OCI-LY1 (cell line): ENCODE data around the gene EVC.

Source experiments
- H2AFZ ChIP-seq: fragments of 200-600 bp; sonication (generic), shearing (Covaris generic); 2 replicates; pipeline ENCODE4 v1.6.0; 2014; ENCODE audit warnings: antibody characterized with exemption, mild to moderate bottlenecking, low read length
- H3F3A ChIP-seq: fragments of 200-600 bp; sonication (generic), shearing (Covaris generic); 2 replicates; pipeline ENCODE4 v1.6.0; 2014; ENCODE audit warnings: mild to moderate bottlenecking, antibody characterized with exemption, low read length, moderate library complexity; ENCODE audit not compliant: insufficient read depth
- H3K27ac ChIP-seq: fragments of 200-600 bp; sonication (generic); 2 replicates; pipeline ENCODE4 v1.5.1; 2014; ENCODE audit warnings: low read length, mixed run types, mild to moderate bottlenecking, low read depth; ENCODE audit not compliant: poor library complexity, severe bottlenecking
- H3K27me3 ChIP-seq: fragments of 200-600 bp; sonication (generic); 2 replicates; pipeline ENCODE4 v1.6.0; 2014; ENCODE audit warnings: antibody characterized with exemption, mild to moderate bottlenecking, low read length, moderate library complexity; ENCODE audit not compliant: insufficient read depth
- H3K36me3 ChIP-seq: fragments of 200-600 bp; sonication (generic); 2 replicates; pipeline ENCODE4 v1.6.1; 2014; ENCODE audit warnings: mild to moderate bottlenecking, antibody characterized with exemption, low read length, moderate library complexity, mixed read lengths; ENCODE audit not compliant: insufficient read depth
- H3K4me1 ChIP-seq: fragments of 200-600 bp; sonication (generic); 2 replicates; pipeline ENCODE4 v1.5.1; 2014; ENCODE audit warnings: mild to moderate bottlenecking, low read length, moderate library complexity; ENCODE audit not compliant: insufficient read depth, severe bottlenecking
- H3K4me2 ChIP-seq: fragments of 200-600 bp; sonication (generic), shearing (Covaris generic); 2 replicates; pipeline ENCODE4 v1.6.1; 2014; ENCODE audit warnings: low read length
- H3K4me3 ChIP-seq: fragments of 200-600 bp; sonication (generic); 2 replicates; pipeline ENCODE4 v1.5.1; 2014; ENCODE audit warnings: low read length, low read depth, mild to moderate bottlenecking, mixed read lengths; ENCODE audit not compliant: poor library complexity, severe bottlenecking
- H3K79me2 ChIP-seq: fragments of 200-600 bp; shearing (Covaris generic); 2 replicates; pipeline ENCODE4 v1.6.1; 2016; ENCODE audit warnings: mixed run types, low read length, mixed read lengths; ENCODE audit not compliant: insufficient read depth
- H3K9ac ChIP-seq: fragments of 200-600 bp; sonication (generic), shearing (Covaris generic); 2 replicates; pipeline ENCODE4 v1.6.1; 2014; ENCODE audit warnings: mild to moderate bottlenecking, low read length, mixed read lengths
- H3K9me2 ChIP-seq: fragments of 200-600 bp; sonication (generic), shearing (Covaris generic); 2 replicates; pipeline ENCODE4 v1.6.1; 2014; ENCODE audit warnings: low read depth, mild to moderate bottlenecking, low read length, mixed read lengths
- H3K9me3 ChIP-seq: fragments of 200-600 bp; shearing (Covaris generic); 2 replicates; pipeline ENCODE4 v1.6.1; 2014; ENCODE audit warnings: low read length, mixed read lengths
- H4K20me1 ChIP-seq: fragments of 200-600 bp; sonication (generic), shearing (Covaris generic); 2 replicates; pipeline ENCODE4 v1.6.0; 2016; ENCODE audit warnings: mild to moderate bottlenecking, low read length; ENCODE audit not compliant: insufficient read depth
- EZH2 ChIP-seq: fragments of 200-600 bp; sonication (generic), shearing (Covaris generic); IDR thresholded peaks from 2 replicates; pipeline ENCODE4 v1.8.0; 2017; ENCODE audit warnings: borderline replicate concordance, mixed run types, mild to moderate bottlenecking, antibody characterized with exemption, low read length, moderate library complexity, mixed read lengths
- TF ChIP-seq, protein P1 (sequence below): fragments of 200-600 bp; sonication (generic), shearing (Covaris generic); IDR thresholded peaks from 2 replicates; pipeline ENCODE4 v1.5.1; 2017; ENCODE audit warnings: mild to moderate bottlenecking, antibody characterized with exemption, low read length, moderate library complexity, mixed read lengths

EVC gene

DNA sequence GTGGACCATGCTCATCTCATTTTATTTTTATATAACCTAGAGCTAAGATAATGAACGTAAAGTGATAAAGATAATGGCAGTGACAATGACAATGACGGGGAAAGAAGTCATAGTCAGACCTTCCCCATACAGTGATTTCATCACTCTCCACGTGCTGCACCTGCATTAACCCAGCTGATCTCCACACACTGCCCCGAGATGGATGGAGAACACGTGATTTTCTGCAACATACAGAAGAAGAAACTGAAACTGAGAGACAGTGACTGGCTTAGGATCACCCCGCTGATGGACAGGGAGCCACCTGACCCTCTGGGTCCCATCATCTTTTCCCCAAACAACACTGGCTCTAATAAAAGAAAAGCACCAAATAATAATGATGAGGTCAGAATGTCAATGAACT, 24.7 kb upstream of the EVC start:
- H4K20me1 ChIP-seq: no peaks in the 10 kb centered on the region
- peaks cover 49% of the 10 kb centered on the region for H3K36me3 ChIP-seq
- H3K9ac ChIP-seq: no peak overlapping the region

DNA sequence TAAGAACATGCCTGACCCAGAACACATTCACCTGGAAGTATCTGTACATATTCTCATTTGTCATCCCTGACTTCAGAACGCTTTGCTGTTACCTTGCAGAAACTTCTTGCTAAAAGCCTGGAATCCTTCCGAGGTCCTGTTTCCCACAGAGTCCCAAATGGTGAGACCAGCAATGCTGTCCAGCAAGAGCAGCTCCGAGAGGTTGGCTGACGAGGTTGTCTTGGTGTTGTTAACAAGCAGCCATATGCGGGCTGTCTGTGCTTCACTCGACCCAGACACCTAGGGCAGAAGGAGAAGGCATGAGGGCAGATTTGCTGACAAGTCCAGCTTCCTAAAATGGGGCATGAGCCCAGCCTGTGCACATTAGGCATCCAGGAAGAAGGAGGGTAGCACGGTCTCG, 21.9 kb upstream of the EVC start:
- TF ChIP-seq EZH2: no peak
- TF ChIP-seq, protein P1, sequence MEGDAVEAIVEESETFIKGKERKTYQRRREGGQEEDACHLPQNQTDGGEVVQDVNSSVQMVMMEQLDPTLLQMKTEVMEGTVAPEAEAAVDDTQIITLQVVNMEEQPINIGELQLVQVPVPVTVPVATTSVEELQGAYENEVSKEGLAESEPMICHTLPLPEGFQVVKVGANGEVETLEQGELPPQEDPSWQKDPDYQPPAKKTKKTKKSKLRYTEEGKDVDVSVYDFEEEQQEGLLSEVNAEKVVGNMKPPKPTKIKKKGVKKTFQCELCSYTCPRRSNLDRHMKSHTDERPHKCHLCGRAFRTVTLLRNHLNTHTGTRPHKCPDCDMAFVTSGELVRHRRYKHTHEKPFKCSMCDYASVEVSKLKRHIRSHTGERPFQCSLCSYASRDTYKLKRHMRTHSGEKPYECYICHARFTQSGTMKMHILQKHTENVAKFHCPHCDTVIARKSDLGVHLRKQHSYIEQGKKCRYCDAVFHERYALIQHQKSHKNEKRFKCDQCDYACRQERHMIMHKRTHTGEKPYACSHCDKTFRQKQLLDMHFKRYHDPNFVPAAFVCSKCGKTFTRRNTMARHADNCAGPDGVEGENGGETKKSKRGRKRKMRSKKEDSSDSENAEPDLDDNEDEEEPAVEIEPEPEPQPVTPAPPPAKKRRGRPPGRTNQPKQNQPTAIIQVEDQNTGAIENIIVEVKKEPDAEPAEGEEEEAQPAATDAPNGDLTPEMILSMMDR: no peak
- Histone ChIP-seq H3K4me2 (no peak overlapping the region), H2AFZ (no peak overlapping the region), H3K36me3 (peaks cover 42% of the 10 kb centered on the region), H3K79me2 (no peaks in the 10 kb centered on the region), H3K27me3 (no peaks in the 10 kb centered on the region), H4K20me1 (no peaks in the 10 kb centered on the region), H3K4me3 (no peak overlapping the region), H3K4me1 (no peaks in the 10 kb centered on the region), H3K9ac (no peak overlapping the region), H3F3A (no peaks in the 10 kb centered on the region), H3K27ac (no peak overlapping the region), H3K9me2 (no peaks in the 10 kb centered on the region), H3K9me3 (no peaks in the 10 kb centered on the region)

More for the DNA sequence above, 24.7 kb upstream of the EVC start:
- Histone ChIP-seq H3K79me2 (no peaks in the 10 kb centered on the region), H3K4me3 (no peak overlapping the region), H3K4me1 (no peaks in the 10 kb centered on the region), H3K27ac (no peak overlapping the region), H3K9me2 (no peaks in the 10 kb centered on the region), H3K9me3 (no peaks in the 10 kb centered on the region), H3K4me2 (no peak overlapping the region), H3K27me3 (no peaks in the 10 kb centered on the region), H3F3A (no peaks in the 10 kb centered on the region), H2AFZ (no peak overlapping the region)
- no peak for TF ChIP-seq EZH2
- TF ChIP-seq, protein P1: no peak

- no peaks in the 10 kb centered on the region for H3K9me3 ChIP-seq
- H3K9ac ChIP-seq: no peak overlapping the region
- no peaks in the 10 kb centered on the region for H3K27me3 ChIP-seq
- H3K4me1 ChIP-seq: no peaks in the 10 kb centered on the region
- no peak overlapping the region for H3K27ac ChIP-seq
- H4K20me1 ChIP-seq: no peaks in the 10 kb centered on the region
- H3F3A ChIP-seq: no peaks in the 10 kb centered on the region
- no peak overlapping the region for H2AFZ ChIP-seq
- H3K4me2 ChIP-seq: no peak overlapping the region
- H3K4me3 ChIP-seq: no peak overlapping the region
- no peaks in the 10 kb centered on the region for H3K9me2 ChIP-seq
- TF ChIP-seq EZH2: no peak
- TF ChIP-seq, protein P1: no peak
- H3K79me2 ChIP-seq: no peaks in the 10 kb centered on the region
- H3K36me3 ChIP-seq: peaks cover 32% of the 10 kb centered on the region
Observed at GRCh38 chr4:5691491-5692132, 19.4 kb upstream of the EVC start.
